Memory B cell (primary cell): ENCODE results near the gene GAS7.
"Not testable (repeated sequence)": the region's sequence is repeated elsewhere in the genome, so short reads cannot be mapped to it uniquely, and the experiment has no call there.

Experiments used
- ATAC-seq: fragments of 150-1000 bp; cut with Tn5 transposase; 2 replicates; pipeline ENCODE4 v1.10.0; 2021; ENCODE audit warnings: low read depth, mild to moderate bottlenecking, moderate library complexity
- DNase-seq, 2 donors: peaks; one replicate each; pipeline ENCODE4 v3.0.0; 2022; ENCODE audit warnings: low spot score in 2 of 2
- H3K27ac Mint-ChIP-seq: one replicate; pipeline ENCODE4 v1.8.0; 2022; ENCODE audit warnings: mild to moderate bottlenecking, moderate library complexity, mixed read lengths
- H3K27me3 Mint-ChIP-seq: one replicate; pipeline ENCODE4 v1.8.0; 2022; ENCODE audit warnings: mixed read lengths
- H3K36me3 Mint-ChIP-seq: one replicate; pipeline ENCODE4 v1.8.0; 2022; ENCODE audit warnings: mild to moderate bottlenecking, mixed read lengths
- H3K4me1 Mint-ChIP-seq: one replicate; pipeline ENCODE4 v1.8.0; 2022; ENCODE audit warnings: mixed read lengths
- H3K4me3 Mint-ChIP-seq: one replicate; pipeline ENCODE4 v1.8.0; 2022; ENCODE audit warnings: mild to moderate bottlenecking, moderate library complexity, mixed read lengths
- H3K9me3 Mint-ChIP-seq: one replicate; pipeline ENCODE4 v1.8.0; 2022; ENCODE audit warnings: mixed read lengths

GAS7 gene

DNA sequence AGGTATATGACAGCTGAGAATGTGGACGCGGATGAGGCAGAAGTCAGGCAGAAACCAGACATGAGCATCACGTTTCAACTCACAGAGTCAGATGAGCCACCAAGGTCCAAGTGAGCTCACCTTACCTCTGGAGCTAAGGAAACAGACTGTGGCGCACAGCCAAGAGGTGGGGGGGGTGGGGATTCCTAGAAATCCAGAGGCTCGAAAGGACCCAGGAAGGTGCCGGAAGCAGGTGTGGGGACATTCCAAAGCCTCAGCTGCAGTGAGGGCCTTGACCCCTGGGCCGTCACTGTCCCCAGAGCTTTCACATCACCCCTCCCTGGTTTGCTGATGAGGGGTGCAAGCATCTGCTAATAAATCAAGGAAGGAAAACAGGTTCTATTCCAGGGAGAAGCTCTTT lies 264.1 kb downstream of the GAS7 start:
- Mint-ChIP-seq H3K4me3 (no peak overlapping the region), H3K9me3 (no peaks in the 10 kb centered on the region), H3K4me1 (no peaks in the 10 kb centered on the region), H3K27me3 (peaks cover 3% of the 10 kb centered on the region), H3K36me3 (no peaks in the 10 kb centered on the region), H3K27ac (no peak overlapping the region)
- ATAC-seq (no peak), DNase-seq (no peak)

GRCh38 chr17:9932491-9932890 lies 265.9 kb downstream of the GAS7 start:
- Mint-ChIP-seq H3K4me1 (no peaks in the 10 kb centered on the region), H3K4me3 (no peak overlapping the region), H3K9me3 (no peaks in the 10 kb centered on the region), H3K27me3 (peaks cover 3% of the 10 kb centered on the region), H3K27ac (no peak overlapping the region), H3K36me3 (no peaks in the 10 kb centered on the region)
- DNase-seq (no peak), ATAC-seq (no peak)

DNA sequence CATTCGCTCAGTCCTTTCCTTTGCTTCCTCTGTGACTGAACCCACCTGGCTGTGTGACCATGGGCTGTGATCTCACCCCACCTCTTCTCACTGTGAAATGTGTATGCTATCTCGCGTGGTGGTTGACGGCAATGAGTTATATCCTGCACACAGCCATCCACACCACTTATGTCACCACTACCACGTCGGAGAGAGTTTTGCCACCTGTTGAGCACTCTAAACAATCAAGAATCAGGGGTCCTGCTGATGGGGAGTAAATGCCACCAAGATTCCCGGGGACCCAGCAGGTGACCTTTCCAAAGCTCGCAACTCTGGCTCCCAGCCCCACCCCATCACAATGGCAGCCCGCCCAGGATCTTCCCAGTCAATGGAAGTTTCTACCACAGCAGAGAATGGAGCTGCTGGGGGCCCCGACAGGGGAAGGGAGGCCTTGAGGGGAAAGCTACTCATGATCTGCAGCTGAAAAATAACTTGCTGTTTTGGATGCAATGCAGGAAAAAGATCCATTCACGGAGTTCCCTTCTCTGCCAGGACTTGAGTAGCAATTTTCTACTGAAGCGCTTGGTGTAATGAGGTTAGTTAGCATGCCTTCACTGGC lies 267.2 kb downstream of the GAS7 start:
- Mint-ChIP-seq H3K36me3 (no peaks in the 10 kb centered on the region), H3K4me3 (no peak overlapping the region), H3K9me3 (no peaks in the 10 kb centered on the region), H3K4me1 (no peaks in the 10 kb centered on the region), H3K27me3 (peaks cover 5% of the 10 kb centered on the region), H3K27ac (no peak overlapping the region)
- DNase-seq (no peak), ATAC-seq (no peak)

GRCh38 chr17:9929871-9930270 lies 268.5 kb downstream of the GAS7 start:
- DNase-seq (no peak), ATAC-seq (no peak)
- Mint-ChIP-seq H3K27ac (no peak overlapping the region), H3K27me3 (peaks cover 5% of the 10 kb centered on the region), H3K4me3 (no peak overlapping the region), H3K9me3 (no peaks in the 10 kb centered on the region), H3K36me3 (no peaks in the 10 kb centered on the region), H3K4me1 (peaks cover under 1% of the 10 kb centered on the region)

GRCh38 chr17:9928601-9929333 lies 269.6 kb downstream of the GAS7 start:
- Mint-ChIP-seq H3K27ac (no peak overlapping the region), H3K4me3 (no peak overlapping the region)

GRCh38 chr17:9926150-9926804 lies 272.1 kb downstream of the GAS7 start:
- Mint-ChIP-seq H3K9me3 (no peaks in the 10 kb centered on the region), H3K4me3 (no peak overlapping the region), H3K4me1 (peaks cover 4% of the 10 kb centered on the region), H3K27me3 (peaks cover 2% of the 10 kb centered on the region), H3K27ac (no peak overlapping the region), H3K36me3 (no peaks in the 10 kb centered on the region)
- no peak for DNase-seq
- ATAC-seq = no peak

More at GRCh38 chr17:9928601-9929333, 269.6 kb downstream of the GAS7 start:
- Mint-ChIP-seq H3K27me3 (peaks cover 5% of the 10 kb centered on the region), H3K36me3 (no peaks in the 10 kb centered on the region), H3K9me3 (no peaks in the 10 kb centered on the region), H3K4me1 (peaks cover 4% of the 10 kb centered on the region)
- ATAC-seq (no peak), DNase-seq (no peak)

- ATAC-seq (no peak), DNase-seq (no peak)
- no peaks in the 10 kb centered on the region for H3K9me3 Mint-ChIP-seq
- no peak overlapping the region for H3K4me3 Mint-ChIP-seq
- H3K4me1 Mint-ChIP-seq = peaks cover 4% of the 10 kb centered on the region
- no peak overlapping the region for H3K27ac Mint-ChIP-seq
- H3K36me3 Mint-ChIP-seq = no peaks in the 10 kb centered on the region
- H3K27me3 Mint-ChIP-seq = peaks cover 2% of the 10 kb centered on the region
Observed at GRCh38 chr17:9925457-9925856, 272.9 kb downstream of the GAS7 start.

- Mint-ChIP-seq H3K27me3 (peaks cover 2% of the 10 kb centered on the region), H3K4me3 (no peak overlapping the region), H3K36me3 (no peaks in the 10 kb centered on the region), H3K4me1 (peaks cover 4% of the 10 kb centered on the region), H3K9me3 (no peaks in the 10 kb centered on the region), H3K27ac (no peak overlapping the region)
- ATAC-seq (peak; percentile 62), DNase-seq (peak; percentile 34 to 49)
Observed at GRCh38 chr17:9924735-9925191, 273.6 kb downstream of the GAS7 start.

- no peak for ATAC-seq
Observed at GRCh38 chr17:9922012-9922848, 276.2 kb downstream of the GAS7 start.

DNA sequence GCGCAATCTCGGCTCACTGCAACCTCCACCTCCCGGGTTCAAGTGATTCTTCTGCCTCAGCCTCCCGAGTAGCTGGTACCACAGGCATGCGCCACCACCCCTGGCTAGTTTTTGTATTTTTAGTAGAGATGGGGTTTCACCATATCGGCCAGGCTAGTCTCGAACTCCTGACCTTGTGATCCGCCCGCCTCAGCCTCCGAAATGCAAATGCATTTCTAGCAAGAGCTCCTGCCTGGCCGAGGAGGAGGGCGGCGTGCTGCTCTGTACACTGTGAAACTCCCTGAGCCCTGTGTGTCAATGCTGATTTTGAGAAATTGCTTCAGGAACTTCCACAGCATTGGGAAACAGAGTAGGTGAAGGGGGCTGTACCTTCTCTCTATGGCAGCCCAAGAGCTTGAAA lies 277.2 kb downstream of the GAS7 start:
- not testable (repeated sequence) for H3K36me3 Mint-ChIP-seq, H3K4me1 Mint-ChIP-seq, H3K27ac Mint-ChIP-seq, ATAC-seq, H3K27me3 Mint-ChIP-seq, H3K4me3 Mint-ChIP-seq, DNase-seq, H3K9me3 Mint-ChIP-seq

More at GRCh38 chr17:9922012-9922848, 276.2 kb downstream of the GAS7 start:
- Mint-ChIP-seq H3K9me3 (no peaks in the 10 kb centered on the region), H3K4me3 (no peak overlapping the region), H3K36me3 (no peaks in the 10 kb centered on the region), H3K27me3 (peaks cover 2% of the 10 kb centered on the region), H3K4me1 (peaks cover 4% of the 10 kb centered on the region), H3K27ac (no peak overlapping the region)
- no peak for DNase-seq

GRCh38 chr17:9918804-9919352 lies 279.5 kb downstream of the GAS7 start:
- no peaks in the 10 kb centered on the region for H3K9me3 Mint-ChIP-seq
- no peak overlapping the region for H3K27ac Mint-ChIP-seq
- no peaks in the 10 kb centered on the region for H3K4me1 Mint-ChIP-seq
- no peak overlapping the region for H3K4me3 Mint-ChIP-seq
- no peaks in the 10 kb centered on the region for H3K27me3 Mint-ChIP-seq
- no peaks in the 10 kb centered on the region for H3K36me3 Mint-ChIP-seq
- no peak for ATAC-seq
- no peak for DNase-seq

GRCh38 chr17:9918352-9918751 lies 280.1 kb downstream of the GAS7 start:
- no peak for DNase-seq
- Mint-ChIP-seq H3K27ac (no peak overlapping the region), H3K4me3 (no peak overlapping the region), H3K4me1 (no peaks in the 10 kb centered on the region), H3K36me3 (no peaks in the 10 kb centered on the region), H3K9me3 (no peaks in the 10 kb centered on the region), H3K27me3 (no peaks in the 10 kb centered on the region)
- no peak for ATAC-seq

DNA sequence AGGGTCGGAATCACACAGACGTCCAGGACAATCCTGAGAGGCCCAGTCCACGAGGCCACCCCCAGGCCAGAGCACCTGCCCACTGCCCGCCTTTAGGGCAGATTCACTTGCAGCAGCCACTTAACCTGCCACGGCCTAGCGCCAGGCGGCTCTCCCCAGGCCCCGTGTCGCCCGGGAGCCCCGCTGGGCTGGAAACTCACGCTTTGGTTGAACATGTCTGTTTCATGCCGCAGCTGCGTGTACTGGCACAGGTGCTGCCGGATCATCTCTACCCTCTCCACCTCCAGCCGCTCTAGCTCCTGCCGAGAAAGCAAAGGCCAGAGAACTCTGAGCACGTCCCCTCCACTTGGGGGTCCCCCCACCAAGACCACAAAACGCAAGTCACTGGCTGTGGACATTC lies 280.6 kb downstream of the GAS7 start:
- DNase-seq (no peak), ATAC-seq (no peak)
- no peaks in the 10 kb centered on the region for H3K36me3 Mint-ChIP-seq
- no peaks in the 10 kb centered on the region for H3K4me1 Mint-ChIP-seq
- no peak overlapping the region for H3K4me3 Mint-ChIP-seq
- H3K9me3 Mint-ChIP-seq = no peaks in the 10 kb centered on the region
- H3K27ac Mint-ChIP-seq = no peak overlapping the region
- H3K27me3 Mint-ChIP-seq = no peaks in the 10 kb centered on the region
